Right atrium auricular region (tissue), 2 donors: ENCODE results near the gene RBM4. TPM values are rescaled to one million over a fixed set of nuclear protein-coding genes. Genes with fewer than 3 reads are reported as not detected.

Experiments
- DNase-seq: peaks from one replicate; pipeline ENCODE4 v3.0.0-alpha.2; 2019; ENCODE audit warnings: low spot score
- H3K27ac ChIP-seq, 2 donors: fragments of 200-600 bp; sonication (generic); 1 replicate in 1 of 2; 2 replicates in 1 of 2; pipeline ENCODE4 v1.5.1; 2016 to 2019
- H3K27me3 ChIP-seq, 2 donors: fragments of 200-600 bp; sonication (generic); one replicate each; pipeline versions ENCODE4 v1.5.1 to v1.6.0; 2017 to 2019
- H3K36me3 ChIP-seq: fragments of 200-600 bp; sonication (generic); one replicate; pipeline ENCODE4 v1.5.1; 2016
- H3K4me1 ChIP-seq, 2 donors: fragments of 200-600 bp; sonication (generic); one replicate each; pipeline versions ENCODE4 v1.5.1 to v1.6.0; 2017 to 2019
- H3K4me3 ChIP-seq, 2 donors: fragments of 200-600 bp; sonication (generic); 1 replicate in 1 of 2; 2 replicates in 1 of 2; pipeline ENCODE4 v1.5.1; 2017 to 2019; ENCODE audit warnings: mild to moderate bottlenecking in 1 of 2, moderate library complexity in 1 of 2
- H3K9me3 ChIP-seq, 2 donors: fragments of 200-600 bp; sonication (generic); one replicate each; pipeline ENCODE4 v1.5.1; 2019
- total RNA-seq, 2 donors: library from RNA; depleted of rRNA; stranded (reverse); fragments of >200 nt; gene quantifications; one replicate each; pipeline ENCODE4 v1.1.0, GENCODE V29; 2016
- TF ChIP-seq, protein P1 (sequence below), 2 donors: fragments of 200-600 bp; sonication (generic); IDR thresholded peaks; one replicate each; pipeline ENCODE4 v1.5.1; 2019; ENCODE audit warnings: antibody characterized with exemption in 2 of 2

RBM4 gene
- total RNA-seq, 2 donors from 2014 or later: 51.4 to 53.8 TPM

DNA sequence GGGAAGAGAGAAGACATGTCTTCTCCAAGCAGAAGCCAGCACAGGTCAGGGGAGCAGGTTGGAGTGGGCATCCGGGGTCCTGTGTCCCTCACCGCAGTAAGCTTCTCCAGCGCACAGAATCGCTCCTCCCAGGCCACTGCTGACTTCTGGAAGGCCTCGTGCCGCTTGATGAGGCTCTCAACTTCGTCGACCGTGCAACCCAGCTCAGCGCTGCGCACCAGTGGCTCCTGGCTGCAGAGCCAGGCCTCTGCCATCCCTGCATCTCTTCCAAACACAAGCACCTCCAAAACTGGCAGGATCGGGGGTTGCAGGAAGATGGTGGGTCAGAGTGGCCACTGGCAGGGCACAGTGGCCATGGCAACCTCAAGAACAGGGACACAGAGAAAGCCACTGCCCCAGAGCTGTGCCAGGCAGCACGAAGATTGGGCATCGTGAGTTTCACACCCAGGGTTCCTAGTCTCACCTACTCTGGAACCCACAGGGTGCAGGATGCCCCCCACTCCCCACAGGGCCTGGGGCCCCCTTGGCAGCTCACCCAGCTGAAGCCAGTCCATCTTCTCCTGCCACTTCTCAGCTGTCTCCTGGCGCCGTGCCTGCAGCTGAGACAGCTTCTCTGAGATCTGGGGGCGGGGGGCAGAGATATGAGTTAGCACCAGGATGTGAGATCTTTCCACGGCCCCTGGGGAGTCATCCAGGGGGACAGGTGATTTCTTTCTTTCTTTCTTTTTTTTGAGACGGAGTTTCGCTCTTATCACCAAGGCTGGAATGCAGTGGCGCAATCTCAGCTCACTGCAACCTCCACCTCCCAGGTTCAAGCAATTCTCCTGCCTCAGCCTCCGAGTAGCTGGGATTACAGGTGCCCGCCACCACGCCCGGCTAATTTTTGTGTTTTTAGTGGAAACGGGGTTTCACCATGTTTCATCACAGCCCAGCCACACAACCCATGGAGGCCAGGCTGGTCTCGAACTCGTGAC lies 50.3 kb downstream of the RBM4 start:
- TF ChIP-seq, protein P1, sequence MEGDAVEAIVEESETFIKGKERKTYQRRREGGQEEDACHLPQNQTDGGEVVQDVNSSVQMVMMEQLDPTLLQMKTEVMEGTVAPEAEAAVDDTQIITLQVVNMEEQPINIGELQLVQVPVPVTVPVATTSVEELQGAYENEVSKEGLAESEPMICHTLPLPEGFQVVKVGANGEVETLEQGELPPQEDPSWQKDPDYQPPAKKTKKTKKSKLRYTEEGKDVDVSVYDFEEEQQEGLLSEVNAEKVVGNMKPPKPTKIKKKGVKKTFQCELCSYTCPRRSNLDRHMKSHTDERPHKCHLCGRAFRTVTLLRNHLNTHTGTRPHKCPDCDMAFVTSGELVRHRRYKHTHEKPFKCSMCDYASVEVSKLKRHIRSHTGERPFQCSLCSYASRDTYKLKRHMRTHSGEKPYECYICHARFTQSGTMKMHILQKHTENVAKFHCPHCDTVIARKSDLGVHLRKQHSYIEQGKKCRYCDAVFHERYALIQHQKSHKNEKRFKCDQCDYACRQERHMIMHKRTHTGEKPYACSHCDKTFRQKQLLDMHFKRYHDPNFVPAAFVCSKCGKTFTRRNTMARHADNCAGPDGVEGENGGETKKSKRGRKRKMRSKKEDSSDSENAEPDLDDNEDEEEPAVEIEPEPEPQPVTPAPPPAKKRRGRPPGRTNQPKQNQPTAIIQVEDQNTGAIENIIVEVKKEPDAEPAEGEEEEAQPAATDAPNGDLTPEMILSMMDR (IDR thresholded peaks at IDR 0.05): no peak
- no peaks in the 10 kb centered on the region for H3K27me3 ChIP-seq
- H3K36me3 ChIP-seq: no peaks in the 10 kb centered on the region
- no peaks in the 10 kb centered on the region for H3K4me1 ChIP-seq
- no peaks in the 10 kb centered on the region for H3K9me3 ChIP-seq
- DNase-seq: no peak
- H3K4me3 ChIP-seq: no peak overlapping the region
- H3K27ac ChIP-seq: no peak overlapping the region

DNA sequence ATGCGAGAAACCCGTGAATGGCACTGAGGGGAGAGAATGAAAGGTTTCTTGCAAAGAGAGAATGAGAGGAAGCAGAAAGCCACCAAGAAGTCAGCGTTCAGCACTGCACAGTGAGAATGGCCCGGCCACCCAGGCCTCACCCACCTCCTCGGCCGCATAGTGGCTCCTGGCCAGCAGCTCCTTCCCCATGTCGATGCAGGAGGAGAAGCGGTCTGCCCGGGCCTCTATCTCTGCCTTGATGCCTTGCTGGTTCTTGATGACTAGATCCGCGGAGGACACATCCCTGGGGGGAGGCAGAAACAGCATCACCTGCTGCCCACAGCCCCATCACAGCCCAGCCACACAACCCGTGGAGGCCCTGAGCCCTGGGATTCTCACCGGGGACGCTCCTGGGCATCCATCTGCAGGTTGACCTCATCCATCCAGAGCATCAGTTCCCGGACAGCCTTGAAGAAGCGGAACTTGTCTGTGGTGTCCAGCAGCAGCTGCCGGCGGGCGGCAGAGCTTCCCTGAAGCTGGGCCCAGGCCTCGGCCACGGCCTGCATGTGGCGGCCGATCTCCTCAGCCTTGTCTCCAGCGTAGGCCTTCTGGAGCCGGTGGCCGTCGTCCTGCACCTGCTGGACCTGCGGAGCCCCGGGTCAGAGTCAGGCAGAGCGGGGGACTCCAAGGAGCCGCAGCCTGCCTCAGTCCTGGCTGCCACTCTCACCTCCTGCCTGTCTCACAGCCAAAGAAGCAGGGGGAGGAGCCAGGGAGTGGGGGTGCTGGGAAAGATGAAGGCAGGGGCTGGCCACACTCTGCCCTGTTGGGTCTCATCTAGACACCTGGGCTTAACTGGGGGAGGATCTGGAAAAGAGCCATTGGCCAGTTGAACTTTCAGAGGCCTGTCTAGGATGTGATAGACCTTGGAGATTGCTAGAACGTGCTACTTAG lies 51.4 kb downstream of the RBM4 start:
- H3K4me1 ChIP-seq: no peaks in the 10 kb centered on the region
- no peaks in the 10 kb centered on the region for H3K27me3 ChIP-seq
- TF ChIP-seq, protein P1 (IDR thresholded peaks at IDR 0.05): no peak
- H3K27ac ChIP-seq: no peak overlapping the region
- H3K36me3 ChIP-seq: no peaks in the 10 kb centered on the region
- H3K9me3 ChIP-seq: no peaks in the 10 kb centered on the region
- DNase-seq: no peak
- H3K4me3 ChIP-seq: no peak overlapping the region

DNA sequence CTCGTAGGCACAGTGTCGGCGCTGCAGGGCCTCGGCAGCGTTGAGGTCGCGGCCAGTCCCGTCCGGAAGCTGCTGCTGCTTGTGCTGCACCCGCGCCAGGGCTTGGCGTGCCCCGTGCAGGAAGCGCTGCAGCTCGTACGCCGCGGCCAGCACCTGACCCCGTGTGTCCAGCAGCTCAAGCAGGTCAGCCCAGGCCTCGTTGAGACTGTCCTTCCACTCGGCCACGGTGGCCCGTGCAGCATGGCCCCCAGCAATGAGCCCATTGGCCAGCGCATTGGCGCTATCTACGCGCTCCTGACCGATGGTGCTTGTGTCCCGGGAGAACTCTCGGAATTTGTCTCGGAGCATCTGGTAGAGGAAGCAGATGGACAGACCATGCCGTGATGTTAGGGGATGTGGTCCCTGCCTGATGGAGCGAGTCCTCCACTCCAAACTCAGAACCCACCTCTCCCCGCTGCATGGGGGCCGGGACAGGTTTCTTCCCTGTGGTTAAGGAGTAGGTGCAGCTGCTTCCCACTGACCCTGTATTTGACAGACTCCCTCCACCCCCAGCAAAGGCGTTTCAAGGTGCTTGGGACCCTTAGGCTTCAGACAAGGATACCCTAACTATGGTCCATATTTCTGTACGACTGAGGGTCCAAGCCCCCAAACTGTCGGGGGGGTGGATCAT lies 52.9 kb downstream of the RBM4 start:
- Histone ChIP-seq H3K4me3 (no peak overlapping the region), H3K36me3 (no peaks in the 10 kb centered on the region), H3K27ac (no peak overlapping the region), H3K9me3 (no peaks in the 10 kb centered on the region), H3K27me3 (no peaks in the 10 kb centered on the region), H3K4me1 (no peaks in the 10 kb centered on the region)
- no peak for DNase-seq
- TF ChIP-seq, protein P1 (IDR thresholded peaks at IDR 0.05): no peak

DNA sequence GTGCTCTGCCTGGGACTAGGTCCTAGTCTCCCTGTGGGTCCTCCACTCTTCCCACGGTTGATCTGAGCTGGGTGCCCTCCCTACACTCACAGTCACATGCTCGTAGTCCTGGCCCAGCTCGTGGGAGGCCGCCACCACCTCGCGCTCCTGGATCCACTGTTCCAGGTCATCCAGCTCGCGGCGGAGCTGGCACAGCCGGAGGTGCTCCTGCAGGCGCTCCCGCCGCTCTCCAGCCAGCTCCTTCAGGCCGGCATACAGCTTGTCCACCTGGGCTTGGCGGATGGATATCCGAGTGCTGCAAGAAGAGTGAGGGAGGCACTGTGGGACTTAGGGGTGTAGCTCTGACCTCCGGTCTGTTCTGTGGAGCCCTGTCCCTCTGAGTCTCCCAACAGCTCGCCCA lies 53.9 kb downstream of the RBM4 start:
- no peaks in the 10 kb centered on the region for H3K9me3 ChIP-seq
- H3K36me3 ChIP-seq: no peaks in the 10 kb centered on the region
- H3K27ac ChIP-seq: no peak overlapping the region
- H3K4me3 ChIP-seq: no peak overlapping the region
- H3K27me3 ChIP-seq: no peaks in the 10 kb centered on the region
- TF ChIP-seq, protein P1 (IDR thresholded peaks at IDR 0.05): no peak
- DNase-seq: no peak
- no peaks in the 10 kb centered on the region for H3K4me1 ChIP-seq

DNA sequence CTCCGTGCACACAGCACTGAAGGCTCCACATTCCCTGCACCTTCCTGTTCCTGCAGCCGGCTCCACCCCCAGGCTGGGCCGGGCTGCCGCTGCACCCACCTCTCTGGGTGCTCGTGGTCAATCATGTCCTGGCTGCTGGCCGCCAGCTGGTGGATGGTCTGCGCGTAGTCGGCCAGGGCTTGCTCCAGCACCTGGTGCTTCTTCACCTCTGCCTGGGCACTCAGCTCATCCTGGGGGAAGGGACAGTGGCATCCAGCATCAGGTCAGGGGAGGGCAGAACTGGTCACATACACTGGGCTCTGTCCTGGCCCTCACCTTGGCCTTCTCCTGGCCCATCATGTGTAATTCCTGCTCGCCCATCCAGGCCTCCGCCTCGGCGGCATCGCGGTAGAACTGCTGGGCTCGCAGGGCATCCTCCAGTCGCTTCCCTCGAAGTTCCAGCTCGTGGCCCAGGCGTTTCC lies 54.4 kb downstream of the RBM4 start:
- no peaks in the 10 kb centered on the region for H3K9me3 ChIP-seq
- TF ChIP-seq, protein P1 (IDR thresholded peaks at IDR 0.05): no peak
- no peak overlapping the region for H3K27ac ChIP-seq
- no peaks in the 10 kb centered on the region for H3K27me3 ChIP-seq
- no peak for DNase-seq
- no peaks in the 10 kb centered on the region for H3K36me3 ChIP-seq
- no peak overlapping the region for H3K4me3 ChIP-seq
- H3K4me1 ChIP-seq: no peaks in the 10 kb centered on the region
